Neural cell (in vitro differentiated cells): ENCODE data around the gene KIF3B.

Experiments used
- CTCF ChIP-seq: fragments of 450-650 bp; IDR thresholded peaks from 2 replicates; pipeline ENCODE4 v1.5.1; 2014; ENCODE audit warnings: antibody characterized with exemption, mild to moderate bottlenecking, moderate library complexity; ENCODE audit not compliant: poor library complexity, severe bottlenecking
- EP300 ChIP-seq: fragments of 450-650 bp; conservative IDR thresholded peaks from 2 replicates; pipeline ENCODE4 v1.6.1; 2014; ENCODE audit warnings: antibody characterized with exemption, mild to moderate bottlenecking, moderate library complexity; ENCODE audit not compliant: poor library complexity, severe bottlenecking
- EZH2 ChIP-seq: fragments of 200-600, 300-800 bp; shearing (Covaris generic), sonication (generic); IDR thresholded peaks from 2 replicates; pipeline ENCODE4 v1.6.1; 2014; ENCODE audit warnings: antibody characterized with exemption, low read length, borderline replicate concordance, mild to moderate bottlenecking; ENCODE audit not compliant: insufficient read depth, poor library complexity, severe bottlenecking
- MXI1 ChIP-seq: fragments of 450-650 bp; conservative IDR thresholded peaks from 2 replicates; pipeline ENCODE4 v1.6.1; 2014; ENCODE audit warnings: antibody characterized with exemption, mild to moderate bottlenecking; ENCODE audit not compliant: poor library complexity, severe bottlenecking
- POLR2AphosphoS5 ChIP-seq: IDR thresholded peaks from 2 replicates; pipeline ENCODE4 v1.6.1; 2012
- RAD21 ChIP-seq: fragments of 450-650 bp; conservative IDR thresholded peaks from 2 replicates; pipeline ENCODE4 v1.6.1; 2014; ENCODE audit warnings: antibody characterized with exemption, mild to moderate bottlenecking, moderate library complexity
- REST ChIP-seq: IDR thresholded peaks from 2 replicates; pipeline ENCODE4 v1.6.1; 2012; ENCODE audit warnings: borderline replicate concordance
- SMC3 ChIP-seq: fragments of 450-650 bp; conservative IDR thresholded peaks from 2 replicates; pipeline ENCODE4 v1.6.1; 2014; ENCODE audit warnings: antibody characterized with exemption, mild to moderate bottlenecking, moderate library complexity; ENCODE audit not compliant: poor library complexity
- TAF1 ChIP-seq: IDR thresholded peaks from 2 replicates; pipeline ENCODE4 v1.6.1; 2012; ENCODE audit warnings: low read depth

- TF ChIP-seq CTCF (no peak), EZH2 (no peak), REST (no peak), RAD21 (no peak), TAF1 (no peak), EP300 (no peak), SMC3 (no peak), POLR2AphosphoS5 (no peak), MXI1 (no peak)
Measured at GRCh38 chr20:32296412-32296811, 19.0 kb downstream of the KIF3B start.
